ENCODE results near the gene CREB3L2.

The CREB3L2 gene

DNA sequence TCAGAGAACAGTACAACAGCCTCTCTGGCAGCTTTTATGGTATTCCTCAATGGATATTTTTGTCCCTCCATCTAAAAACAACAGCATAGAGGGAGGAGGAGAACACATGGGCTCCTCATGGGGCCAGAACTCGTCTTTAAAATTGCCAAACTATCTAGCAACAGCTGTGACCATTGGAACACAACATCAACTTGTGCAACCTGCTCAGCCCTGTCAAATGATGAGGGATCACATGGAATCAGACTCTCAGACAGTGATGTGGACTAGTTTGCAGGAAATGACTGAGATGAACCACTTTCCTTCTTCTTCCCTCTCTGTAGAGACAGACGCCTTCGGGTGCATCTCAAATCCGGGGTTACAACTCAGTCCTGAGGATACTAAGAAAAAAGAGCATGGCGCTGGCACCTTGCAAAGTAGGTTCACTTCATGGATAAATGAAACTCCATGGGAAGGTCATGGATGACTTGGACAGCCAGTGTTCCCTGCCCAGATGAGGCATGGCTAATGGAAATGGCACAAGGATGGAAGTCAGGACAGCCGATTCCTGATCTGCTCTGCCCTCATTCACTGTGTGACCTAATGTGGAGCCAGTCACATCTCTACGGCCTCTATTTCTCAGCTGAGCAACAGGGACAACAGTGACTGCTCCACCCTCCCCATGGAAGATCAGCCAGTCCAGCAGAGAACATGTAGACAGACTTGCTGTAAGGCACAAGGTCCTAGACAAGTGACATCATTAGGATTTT, 130.5 kb downstream of the CREB3L2 start:
- DNase-seq (ENCODE audit: low spot score) = no peak

DNA sequence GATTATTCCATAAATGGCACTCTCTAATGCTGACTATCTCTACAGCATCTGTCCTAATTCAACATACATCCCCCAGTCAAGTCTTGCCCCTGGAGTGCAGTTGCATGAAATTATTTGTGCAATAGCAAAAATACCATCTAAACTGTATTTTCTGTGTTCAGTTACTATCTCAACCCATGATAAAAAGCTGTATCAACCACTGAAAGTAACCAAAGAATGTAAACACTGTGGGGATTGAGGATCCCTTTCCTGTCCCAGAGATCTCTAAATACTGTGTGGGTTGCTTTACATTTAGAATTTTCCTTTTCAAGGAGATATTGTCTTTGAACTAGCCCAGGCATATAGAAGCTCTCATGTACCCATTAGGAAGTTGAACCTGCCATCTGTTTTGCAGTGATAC, 131.2 kb downstream of the CREB3L2 start:
- DNase-seq (ENCODE audit: low spot score) = no peak

DNA sequence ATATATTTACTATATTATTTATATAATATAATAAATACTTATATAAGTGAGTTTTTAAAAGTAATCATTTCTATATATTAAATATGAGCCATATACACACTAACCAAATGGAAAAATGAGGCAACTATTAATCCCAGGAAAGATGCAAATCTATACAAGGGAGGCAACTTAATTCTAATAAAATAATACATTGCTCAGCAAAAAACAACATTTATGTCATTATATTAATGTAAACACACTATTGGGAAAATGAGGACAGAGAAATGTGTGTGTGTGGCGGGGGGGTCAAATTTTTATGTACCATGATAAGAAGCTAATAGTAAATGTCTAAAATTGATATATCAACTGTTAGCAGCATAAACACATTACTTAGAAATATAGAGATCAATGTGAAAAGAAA, 131.8 kb downstream of the CREB3L2 start:
- DNase-seq (ENCODE audit: low spot score) = no peak

DNA sequence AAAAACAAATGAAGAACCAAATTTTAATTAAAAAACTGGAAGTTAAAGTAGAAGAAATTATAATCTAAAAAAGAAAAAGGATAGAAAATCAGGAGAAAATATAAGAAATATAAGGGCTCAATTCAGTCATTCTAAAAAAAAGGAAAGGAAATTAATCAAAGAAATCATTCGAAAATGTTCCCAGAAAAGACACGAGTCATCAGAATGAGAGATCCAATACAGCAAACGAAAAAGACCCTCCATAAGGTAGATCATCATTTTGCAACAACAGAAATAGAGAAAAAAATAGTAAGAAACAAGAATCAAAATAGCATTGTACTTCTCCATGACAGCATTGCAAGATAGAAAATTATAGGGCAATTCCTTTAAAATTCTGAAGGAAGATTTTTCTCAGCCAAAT, 132.6 kb downstream of the CREB3L2 start:
- DNase-seq (ENCODE audit: low spot score) = no peak

DNA sequence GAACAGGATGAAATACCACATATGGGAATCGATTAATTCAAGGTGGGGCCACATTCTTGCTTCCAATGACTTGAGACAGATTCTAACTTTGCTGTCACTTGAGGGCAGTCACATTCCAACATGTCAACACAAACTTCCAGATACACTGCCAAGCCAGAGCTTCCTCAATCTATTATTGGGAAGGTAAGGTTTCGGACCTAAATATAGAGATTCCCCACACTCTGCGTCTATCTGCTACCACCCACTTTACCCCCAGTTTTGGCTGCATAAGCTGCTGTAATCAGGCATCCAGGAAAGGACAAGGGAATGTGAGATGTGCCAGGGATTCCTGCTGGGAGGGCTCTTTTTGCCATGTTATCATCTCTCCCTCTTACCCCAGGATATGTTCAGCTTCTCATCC, 134.6 kb downstream of the CREB3L2 start:
- no peak for DNase-seq (ENCODE audit: low spot score)

- no peak for DNase-seq (ENCODE audit: low spot score)
Observed at GRCh38 chr7:137865764-137866163, 136.1 kb downstream of the CREB3L2 start.

DNA sequence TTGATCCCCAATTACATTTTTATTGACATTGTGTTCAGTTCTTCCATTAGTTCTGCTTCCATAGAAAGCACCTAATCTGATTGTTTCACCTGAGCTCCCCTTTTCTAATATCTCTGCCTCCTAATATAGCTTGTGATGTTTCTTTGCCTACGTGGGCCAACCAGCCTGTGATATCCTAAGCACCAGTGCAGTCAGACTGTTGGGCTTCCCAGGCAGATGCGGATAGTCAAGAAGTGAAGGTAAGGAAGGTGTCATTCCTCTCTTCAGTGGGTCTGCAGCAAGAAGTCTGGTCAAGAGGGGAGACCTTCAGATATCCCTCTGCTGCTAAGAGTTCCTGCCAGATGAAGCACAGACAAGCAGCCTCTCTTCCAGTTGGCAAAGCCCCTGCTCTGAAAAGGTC, 138.9 kb downstream of the CREB3L2 start:
- DNase-seq (ENCODE audit: low spot score) = no peak

- DNase-seq (ENCODE audit: low spot score) = no peak
Observed at GRCh38 chr7:137862358-137862757, 139.5 kb downstream of the CREB3L2 start.

DNA sequence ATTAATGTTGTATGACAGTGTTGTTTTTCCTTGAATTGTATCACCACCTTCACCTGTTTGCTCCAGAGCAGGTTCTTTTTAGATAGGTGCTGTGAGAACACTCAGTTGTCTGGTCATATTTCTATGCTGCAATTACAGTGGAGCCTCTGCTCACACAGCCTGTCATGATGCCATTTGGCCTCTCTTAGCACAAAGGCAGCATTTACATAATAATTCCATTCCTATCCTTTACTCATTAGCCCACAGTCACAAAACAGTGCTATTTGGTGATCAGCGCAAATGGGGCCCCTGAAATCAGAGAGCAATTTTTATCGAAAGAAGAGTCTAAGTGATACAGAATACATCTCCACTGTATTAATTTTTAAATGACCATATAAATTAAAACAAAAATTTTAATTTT, 141.3 kb downstream of the CREB3L2 start:
- DNase-seq (ENCODE audit: low spot score) = no peak

DNA sequence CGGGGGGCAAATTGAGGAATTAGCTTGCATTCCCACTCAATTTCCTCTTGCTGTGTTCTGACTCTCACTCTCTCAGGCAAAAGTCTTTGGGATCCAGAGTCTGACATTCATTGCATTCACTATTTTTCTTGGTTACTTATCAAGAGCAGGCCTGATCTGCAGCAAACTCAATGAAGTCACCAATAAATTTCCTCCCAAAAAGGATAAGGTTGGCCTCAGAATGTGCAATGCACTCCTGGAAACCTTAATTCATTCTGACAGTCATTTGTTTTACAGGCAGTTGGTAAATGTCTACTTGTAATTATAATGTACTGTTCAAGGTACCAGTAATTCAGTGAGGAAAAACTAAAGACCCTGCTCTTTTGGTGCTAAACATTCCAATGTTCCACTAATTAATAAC, 148.8 kb downstream of the CREB3L2 start:
- DNase-seq (ENCODE audit: low spot score) = no peak

DNA sequence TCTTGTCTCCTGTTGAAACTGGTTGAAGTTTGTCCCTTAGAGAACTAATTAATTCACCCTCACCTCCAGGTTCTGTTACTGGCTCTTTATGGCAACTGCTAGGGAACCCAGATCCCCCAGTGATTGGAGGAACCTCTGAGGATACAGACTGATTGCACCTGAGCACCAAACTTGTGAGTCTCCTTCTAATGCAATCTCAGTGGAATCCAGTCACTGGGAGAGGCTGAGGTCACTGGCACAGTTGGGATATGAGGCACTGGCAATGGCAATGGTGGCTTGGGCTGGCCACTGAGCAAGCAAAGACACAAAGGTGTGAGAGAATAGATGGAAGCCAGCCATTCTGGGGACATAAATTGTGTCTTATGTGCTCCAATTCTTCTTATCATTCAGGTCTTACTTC, 149.8 kb downstream of the CREB3L2 start:
- DNase-seq (ENCODE audit: low spot score) = no peak

GRCh38 chr7:137850972-137851945, 150.6 kb downstream of the CREB3L2 start:
- no peak for DNase-seq (ENCODE audit: low spot score)

DNA sequence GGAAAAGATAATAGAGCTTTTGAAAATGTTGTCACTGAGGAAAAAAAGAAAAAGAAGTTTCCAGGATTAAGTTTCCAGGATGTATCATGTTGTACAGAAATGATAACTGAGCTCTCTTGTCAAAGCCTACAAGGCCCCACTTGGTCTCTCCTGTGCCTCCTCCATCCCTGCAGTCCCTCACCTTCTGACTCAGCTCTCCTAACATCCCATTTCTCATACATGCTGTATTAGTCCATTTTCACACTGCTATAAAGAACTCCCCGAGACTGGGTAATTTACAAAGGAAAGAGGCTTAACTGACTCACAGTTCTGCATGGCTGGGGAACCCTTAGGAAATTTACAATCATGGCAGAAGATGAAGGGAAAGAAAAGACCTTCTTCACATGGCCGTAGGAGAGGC, 151.3 kb downstream of the CREB3L2 start:
- DNase-seq (ENCODE audit: low spot score) = no peak

GRCh38 chr7:137848095-137848494, 153.8 kb downstream of the CREB3L2 start:
- DNase-seq (ENCODE audit: low spot score) = no peak

- no peak for DNase-seq (ENCODE audit: low spot score)
Observed at GRCh38 chr7:137847568-137848050, 154.3 kb downstream of the CREB3L2 start.

GRCh38 chr7:137846827-137847567, 154.9 kb downstream of the CREB3L2 start, which contains the start of gene DGKI:
TSS of gene DGKI (minus strand) at chr7:137846974.
- peak; percentile 74 for DNase-seq (ENCODE audit: low spot score)

DNA sequence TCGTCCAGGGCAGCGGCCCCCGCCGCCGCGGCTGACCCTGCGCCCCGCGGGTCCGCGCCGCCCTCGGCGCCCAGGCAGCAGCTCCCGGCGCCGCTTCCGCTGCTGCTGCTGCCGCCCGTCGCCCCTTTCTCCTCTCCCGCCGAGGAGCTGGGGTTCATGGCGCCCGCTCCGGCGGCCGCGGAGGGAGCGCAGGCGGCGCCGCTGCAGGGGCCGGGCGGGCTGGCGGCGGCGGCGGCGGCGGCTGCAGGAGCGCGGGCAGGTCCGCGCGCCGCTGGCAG, 155.4 kb downstream of the CREB3L2 start:
- no peak for DNase-seq (ENCODE audit: low spot score)

- DNase-seq (ENCODE audit: low spot score) = no peak
Observed at GRCh38 chr7:137844677-137845425, 157.0 kb downstream of the CREB3L2 start.

- no peak for DNase-seq (ENCODE audit: low spot score)
Observed at GRCh38 chr7:137839903-137840779, 161.7 kb downstream of the CREB3L2 start.

- DNase-seq (ENCODE audit: low spot score) = no peak
Observed at GRCh38 chr7:137838706-137839315, 163.1 kb downstream of the CREB3L2 start.

Data from hepatic stellate cell (primary cell).